ENCODE measurements around the gene PTH2. TPM values are rescaled to one million over a fixed set of nuclear protein-coding genes. Genes with fewer than 3 reads are reported as not detected.
"Not testable (repeated sequence)": the region's sequence is repeated elsewhere in the genome, so short reads cannot be mapped to it uniquely, and the experiment has no call there.

Gene PTH2
- polyA plus RNA-seq, 1 donor = not detected

DNA sequence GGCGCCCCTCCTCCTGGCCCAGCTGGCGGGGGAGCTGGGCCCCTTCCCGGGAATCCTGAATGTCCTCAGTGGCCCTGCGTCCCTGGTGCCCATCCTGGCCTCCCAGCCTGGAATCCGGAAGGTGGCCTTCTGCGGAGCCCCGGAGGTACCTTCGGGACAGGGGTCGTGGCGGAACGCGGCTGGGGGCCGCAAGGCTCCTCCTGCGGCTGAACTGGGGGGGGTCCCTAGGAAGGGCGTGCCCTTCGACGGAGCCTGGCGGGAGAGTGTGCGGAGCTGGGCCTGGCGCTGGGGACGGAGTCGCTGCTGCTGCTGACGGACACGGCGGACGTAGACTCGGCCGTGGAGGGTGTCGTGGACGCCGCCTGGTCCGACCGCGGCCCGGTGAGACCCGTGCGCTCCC, 38.4 kb upstream of the PTH2 start:
- Histone ChIP-seq H3K4me3 (ENCODE audit: low read length) (no peak overlapping the region), H3K36me3 (ENCODE audit: control insufficient read depth, insufficient read depth, low read length) (peaks cover 57% of the 10 kb centered on the region), H3K9me3 (ENCODE audit: control insufficient read depth, low read depth, low read length) (peaks cover 6% of the 10 kb centered on the region), H3K27me3 (ENCODE audit: control insufficient read depth, insufficient read depth, low read length) (no peaks in the 10 kb centered on the region), H3K4me1 (ENCODE audit: control insufficient read depth, insufficient read depth, low read length) (no peaks in the 10 kb centered on the region), H3K27ac (ENCODE audit: low read length) (no peak overlapping the region)
- WGBS (ENCODE audit: insufficient coverage, low lambda C conversion rate) = no CpG with 5 or more reads among the region's 37 CpGs
- no peak for DNase-seq

GRCh38 chr19:49461130-49461529, 37.9 kb upstream of the PTH2 start:
- H3K9me3 ChIP-seq (ENCODE audit: control insufficient read depth, low read depth, low read length); H3K27me3 ChIP-seq (ENCODE audit: control insufficient read depth, insufficient read depth, low read length); H3K4me3 ChIP-seq (ENCODE audit: low read length); H3K27ac ChIP-seq (ENCODE audit: low read length); H3K4me1 ChIP-seq (ENCODE audit: control insufficient read depth, insufficient read depth, low read length); DNase-seq: not testable (repeated sequence)
- no CpG with 5 or more reads among the region's 1 CpG for WGBS (ENCODE audit: insufficient coverage, low lambda C conversion rate)
- peaks cover 53% of the 10 kb centered on the region for H3K36me3 ChIP-seq (ENCODE audit: control insufficient read depth, insufficient read depth, low read length)

GRCh38 chr19:49459388-49459787, 36.1 kb upstream of the PTH2 start:
- Histone ChIP-seq H3K27ac (ENCODE audit: low read length) (no peak overlapping the region), H3K36me3 (ENCODE audit: control insufficient read depth, insufficient read depth, low read length) (peaks cover 36% of the 10 kb centered on the region), H3K9me3 (ENCODE audit: control insufficient read depth, low read depth, low read length) (peaks cover 6% of the 10 kb centered on the region), H3K4me1 (ENCODE audit: control insufficient read depth, insufficient read depth, low read length) (peaks cover under 1% of the 10 kb centered on the region), H3K4me3 (ENCODE audit: low read length) (no peak overlapping the region), H3K27me3 (ENCODE audit: control insufficient read depth, insufficient read depth, low read length) (no peaks in the 10 kb centered on the region)
- no CpG with 5 or more reads among the region's 12 CpGs for WGBS (ENCODE audit: insufficient coverage, low lambda C conversion rate)
- no peak for DNase-seq

DNA sequence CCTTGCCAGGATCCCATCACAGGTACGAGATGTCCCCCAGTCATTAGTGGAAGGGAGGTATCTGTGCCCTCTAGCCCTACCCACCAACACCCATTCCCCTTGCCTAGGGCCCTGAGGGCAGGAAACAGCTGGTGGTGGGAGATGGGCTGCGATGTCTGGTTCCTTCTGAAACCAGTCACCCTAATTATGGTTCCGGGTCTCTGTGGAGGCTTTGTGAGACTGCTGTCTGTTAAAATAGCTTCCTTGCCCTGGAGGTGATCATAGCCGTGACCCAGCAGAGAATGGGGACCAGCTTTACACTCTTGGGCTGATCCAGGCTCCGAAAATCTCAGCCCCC, 35.3 kb upstream of the PTH2 start:
- Histone ChIP-seq H3K4me1 (ENCODE audit: control insufficient read depth, insufficient read depth, low read length) (peaks cover 5% of the 10 kb centered on the region), H3K27ac (ENCODE audit: low read length) (no peak overlapping the region), H3K9me3 (ENCODE audit: control insufficient read depth, low read depth, low read length) (peaks cover 6% of the 10 kb centered on the region), H3K27me3 (ENCODE audit: control insufficient read depth, insufficient read depth, low read length) (no peaks in the 10 kb centered on the region), H3K4me3 (ENCODE audit: low read length) (no peak overlapping the region), H3K36me3 (ENCODE audit: control insufficient read depth, insufficient read depth, low read length) (peaks cover 29% of the 10 kb centered on the region)
- no CpG with 5 or more reads among the region's 5 CpGs for WGBS (ENCODE audit: insufficient coverage, low lambda C conversion rate)
- DNase-seq = no peak

GRCh38 chr19:49456326-49456725, 33.1 kb upstream of the PTH2 start:
- Histone ChIP-seq H3K4me1 (ENCODE audit: control insufficient read depth, insufficient read depth, low read length) (peaks cover 9% of the 10 kb centered on the region), H3K4me3 (ENCODE audit: low read length) (no peak overlapping the region), H3K27ac (ENCODE audit: low read length) (peak overlapping the region; percentile 55), H3K27me3 (ENCODE audit: control insufficient read depth, insufficient read depth, low read length) (no peaks in the 10 kb centered on the region), H3K36me3 (ENCODE audit: control insufficient read depth, insufficient read depth, low read length) (peaks cover 20% of the 10 kb centered on the region), H3K9me3 (ENCODE audit: control insufficient read depth, low read depth, low read length) (peaks cover 3% of the 10 kb centered on the region)
- DNase-seq = no peak
- no CpG with 5 or more reads among the region's 5 CpGs for WGBS (ENCODE audit: insufficient coverage, low lambda C conversion rate)

- Histone ChIP-seq H3K9me3 (ENCODE audit: control insufficient read depth, low read depth, low read length) (peaks cover 2% of the 10 kb centered on the region), H3K27me3 (ENCODE audit: control insufficient read depth, insufficient read depth, low read length) (no peaks in the 10 kb centered on the region), H3K4me3 (ENCODE audit: low read length) (no peak overlapping the region), H3K4me1 (ENCODE audit: control insufficient read depth, insufficient read depth, low read length) (peaks cover 9% of the 10 kb centered on the region), H3K36me3 (ENCODE audit: control insufficient read depth, insufficient read depth, low read length) (peaks cover 19% of the 10 kb centered on the region), H3K27ac (ENCODE audit: low read length) (peak overlapping the region; percentile 25)
- WGBS (ENCODE audit: insufficient coverage, low lambda C conversion rate) = 69% methylated on average over 2 of the region's 5 CpGs
- peak; percentile 21 to 39 for DNase-seq
These were observed 32.5 kb upstream of the PTH2 start for GRCh38 chr19:49455773-49456172.

GRCh38 chr19:49453757-49454240, 30.6 kb upstream of the PTH2 start:
- peaks cover 8% of the 10 kb centered on the region for H3K36me3 ChIP-seq (ENCODE audit: control insufficient read depth, insufficient read depth, low read length)
- no CpG with 5 or more reads among the region's 10 CpGs for WGBS (ENCODE audit: insufficient coverage, low lambda C conversion rate)
- peaks cover 9% of the 10 kb centered on the region for H3K4me1 ChIP-seq (ENCODE audit: control insufficient read depth, insufficient read depth, low read length)
- peaks cover 2% of the 10 kb centered on the region for H3K9me3 ChIP-seq (ENCODE audit: control insufficient read depth, low read depth, low read length)
- H3K27me3 ChIP-seq (ENCODE audit: control insufficient read depth, insufficient read depth, low read length) = no peaks in the 10 kb centered on the region
- peak overlapping the region; percentile 88 for H3K27ac ChIP-seq (ENCODE audit: low read length)
- DNase-seq = no peak
- peak overlapping the region; percentile 66 for H3K4me3 ChIP-seq (ENCODE audit: low read length)

DNA sequence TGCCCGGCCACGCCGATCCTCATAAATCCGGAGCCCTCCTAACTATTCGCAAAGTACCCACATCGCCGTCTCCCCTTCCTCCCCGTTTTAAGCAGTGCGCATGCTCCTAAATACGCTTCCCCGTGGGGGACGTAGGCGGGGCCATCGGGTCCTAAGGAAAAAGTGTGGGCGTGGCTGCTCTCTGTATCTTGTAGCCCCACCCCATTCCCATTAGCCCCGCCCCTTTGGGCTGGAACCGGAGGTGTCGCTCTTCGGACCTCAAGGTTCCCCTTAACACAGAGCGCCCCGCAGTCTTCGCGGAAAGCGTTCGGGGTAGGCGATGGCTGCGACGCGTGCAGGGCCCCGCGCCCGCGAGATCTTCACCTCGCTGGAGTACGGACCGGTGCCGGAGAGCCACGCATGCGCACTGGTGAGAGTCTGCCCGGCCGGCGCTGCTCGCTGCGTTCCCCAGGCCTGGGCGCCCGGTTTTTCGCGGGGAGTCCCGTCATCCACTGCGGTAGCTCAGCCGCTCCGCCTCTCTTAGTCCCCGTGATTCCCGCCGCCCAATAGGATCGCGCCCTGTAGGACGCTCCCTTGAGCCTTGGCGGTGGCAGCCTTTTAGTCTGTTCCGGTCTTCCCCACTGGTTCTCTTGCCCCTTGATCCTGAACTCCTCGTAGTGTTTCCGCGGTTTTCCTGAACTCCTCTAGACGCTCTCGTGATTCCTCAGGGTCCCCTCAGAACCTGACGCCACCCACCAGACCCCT, 29.9 kb upstream of the PTH2 start, which contains the start of gene ALDH16A1:
Gene ALDH16A1, plus strand, starts transcription at position 213 of the 744 bp plus-strand sequence. Its CDS starts 107 bp downstream, at position 320.
- H3K27ac ChIP-seq (ENCODE audit: low read length) = peak within 1 kb of the TSS; percentile 88
- H3K9me3 ChIP-seq (ENCODE audit: control insufficient read depth, low read depth, low read length) = peaks cover 2% of the 10 kb centered on the region
- peak; percentile 98 to 99 for DNase-seq
- H3K36me3 ChIP-seq (ENCODE audit: control insufficient read depth, insufficient read depth, low read length) = peaks cover 8% of the 10 kb centered on the region
- peaks cover 9% of the 10 kb centered on the region for H3K4me1 ChIP-seq (ENCODE audit: control insufficient read depth, insufficient read depth, low read length)
- no peaks in the 10 kb centered on the region for H3K27me3 ChIP-seq (ENCODE audit: control insufficient read depth, insufficient read depth, low read length)
- peak within 1 kb of the TSS; percentile 66 for H3K4me3 ChIP-seq (ENCODE audit: low read length)
- no CpG with 5 or more reads among the region's 66 CpGs for WGBS (ENCODE audit: insufficient coverage, low lambda C conversion rate)

- DNase-seq = peak; percentile 98 to 99
- Histone ChIP-seq H3K36me3 (ENCODE audit: control insufficient read depth, insufficient read depth, low read length) (peaks cover 18% of the 10 kb centered on the region), H3K9me3 (ENCODE audit: control insufficient read depth, low read depth, low read length) (peaks cover 2% of the 10 kb centered on the region), H3K27ac (ENCODE audit: low read length) (peak within 1 kb of the TSS; percentile 88), H3K4me3 (ENCODE audit: low read length) (peak within 1 kb of the TSS; percentile 95), H3K4me1 (ENCODE audit: control insufficient read depth, insufficient read depth, low read length) (peaks cover 9% of the 10 kb centered on the region), H3K27me3 (ENCODE audit: control insufficient read depth, insufficient read depth, low read length) (no peaks in the 10 kb centered on the region)
- no CpG with 5 or more reads among the region's 42 CpGs for WGBS (ENCODE audit: insufficient coverage, low lambda C conversion rate)
These were observed 28.4 kb upstream of the PTH2 start, which contains the start of gene PIH1D1 for GRCh38 chr19:49451430-49452181. PIH1D1 (minus strand) TSS chr19:49451814; CDS start chr19:49451574, 240 bp downstream.

DNA sequence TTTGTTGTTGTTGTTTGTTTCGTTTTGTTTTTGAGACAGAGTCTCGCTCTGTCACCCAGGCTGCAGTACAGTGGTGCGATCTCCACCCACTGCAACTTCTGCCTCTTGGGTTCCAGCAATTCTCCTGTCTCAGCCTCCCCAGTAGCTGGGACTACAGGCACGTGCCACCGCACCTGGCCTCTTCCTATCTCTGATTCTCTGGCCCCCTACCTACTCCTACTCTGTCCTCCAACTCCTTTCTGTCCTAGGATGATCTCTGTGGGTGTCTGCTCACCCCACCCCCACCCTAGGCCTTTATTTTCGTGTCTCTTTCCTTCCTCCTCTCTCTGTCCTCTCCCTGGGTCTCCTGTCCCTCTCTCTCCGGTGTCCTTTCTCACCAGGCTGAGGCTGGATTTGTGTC, 27.2 kb upstream of the PTH2 start:
- Histone ChIP-seq H3K9me3 (ENCODE audit: control insufficient read depth, low read depth, low read length) (peaks cover 2% of the 10 kb centered on the region), H3K27me3 (ENCODE audit: control insufficient read depth, insufficient read depth, low read length) (no peaks in the 10 kb centered on the region), H3K4me1 (ENCODE audit: control insufficient read depth, insufficient read depth, low read length) (peaks cover 9% of the 10 kb centered on the region), H3K4me3 (ENCODE audit: low read length) (peak overlapping the region; percentile 95), H3K36me3 (ENCODE audit: control insufficient read depth, insufficient read depth, low read length) (peaks cover 20% of the 10 kb centered on the region), H3K27ac (ENCODE audit: low read length) (no peak overlapping the region)
- no CpG with 5 or more reads among the region's 7 CpGs for WGBS (ENCODE audit: insufficient coverage, low lambda C conversion rate)
- DNase-seq = no peak
